ENCODE results near the gene SLC22A23. TPM values are rescaled to one million over a fixed set of nuclear protein-coding genes. Genes with fewer than 3 reads are reported as not detected.

Gene SLC22A23
- total RNA-seq, 6 donors from 2014 or later, result 18.2 to 73.1 (median 28.3) TPM

GRCh38 chr6:3317741-3318211, 139.1 kb downstream of the SLC22A23 start:
- H3K4me3 ChIP-seq, result no peak overlapping the region
- no peak for DNase-seq
- TF ChIP-seq EP300 (IDR thresholded peaks at IDR 0.05) (peak in 2 of 4 donors; percentile 21 to 57), CTCF (IDR thresholded peaks at IDR 0.05) (no peak), POLR2AphosphoS5 (IDR thresholded peaks at IDR 0.05) (peak; percentile 81 to 84), POLR2A (IDR thresholded peaks at IDR 0.05) (no peak)
- 73 to 74% methylated on average over 11 of the region's 11 CpGs for WGBS, 2 donors
- peak; percentile 39 to 64 for ATAC-seq (ENCODE audit: low FRiP score in 2 of 2)
- no peak overlapping the region for H3K27ac ChIP-seq
- peaks cover 0 to 6% (median 1%) of the 10 kb centered on the region in 4 donors for H3K4me1 ChIP-seq
- H3K9me3 ChIP-seq, result no peaks in the 10 kb centered on the region
- H3K27me3 ChIP-seq, result no peaks in the 10 kb centered on the region
- H3K36me3 ChIP-seq, result no peaks in the 10 kb centered on the region

- peaks cover 0 to 11% (median 1%) of the 10 kb centered on the region in 4 donors for H3K4me1 ChIP-seq
- H3K4me3 ChIP-seq, result no peak overlapping the region
- H3K9me3 ChIP-seq, result no peaks in the 10 kb centered on the region
- ATAC-seq (ENCODE audit: low FRiP score in 2 of 2) (no peak), DNase-seq (no peak)
- WGBS, 2 donors, result 85 to 86% methylated on average over 8 of the region's 8 CpGs
- no peaks in the 10 kb centered on the region for H3K36me3 ChIP-seq
- H3K27me3 ChIP-seq, result no peaks in the 10 kb centered on the region
- H3K27ac ChIP-seq, result no peak overlapping the region
- TF ChIP-seq POLR2A (IDR thresholded peaks at IDR 0.05) (no peak), EP300 (IDR thresholded peaks at IDR 0.05) (no peak), POLR2AphosphoS5 (IDR thresholded peaks at IDR 0.05) (no peak), CTCF (IDR thresholded peaks at IDR 0.05) (no peak)
These were observed 140.0 kb downstream of the SLC22A23 start for GRCh38 chr6:3316818-3317217.

- ATAC-seq (ENCODE audit: low FRiP score in 2 of 2), result no peak
- DNase-seq, result no peak
- H3K36me3 ChIP-seq, result no peaks in the 10 kb centered on the region
- H3K9me3 ChIP-seq, result no peaks in the 10 kb centered on the region
- no peak overlapping the region for H3K27ac ChIP-seq
- no peak for TF ChIP-seq CTCF (IDR thresholded peaks at IDR 0.05)
- no peak for TF ChIP-seq POLR2A (IDR thresholded peaks at IDR 0.05)
- no peak for TF ChIP-seq EP300 (IDR thresholded peaks at IDR 0.05)
- TF ChIP-seq POLR2AphosphoS5 (IDR thresholded peaks at IDR 0.05), result no peak
- 90 to 91% methylated on average over 9 of the region's 9 CpGs for WGBS, 2 donors
- no peaks in the 10 kb centered on the region for H3K27me3 ChIP-seq
- H3K4me3 ChIP-seq, result no peak overlapping the region
- peaks cover 0 to 11% (median 1%) of the 10 kb centered on the region in 4 donors for H3K4me1 ChIP-seq
These were observed 140.5 kb downstream of the SLC22A23 start for GRCh38 chr6:3316331-3316730.

- Histone ChIP-seq H3K27me3 (no peaks in the 10 kb centered on the region), H3K27ac (no peak overlapping the region), H3K36me3 (no peaks in the 10 kb centered on the region), H3K4me3 (no peak overlapping the region), H3K4me1 (peaks cover 0 to 11% (median 1%) of the 10 kb centered on the region in 4 donors), H3K9me3 (no peaks in the 10 kb centered on the region)
- no peak for TF ChIP-seq POLR2A (IDR thresholded peaks at IDR 0.05)
- no peak for TF ChIP-seq EP300 (IDR thresholded peaks at IDR 0.05)
- TF ChIP-seq CTCF (IDR thresholded peaks at IDR 0.05), result no peak
- no peak for TF ChIP-seq POLR2AphosphoS5 (IDR thresholded peaks at IDR 0.05)
- 95 to 96% methylated on average over 8 of the region's 8 CpGs for WGBS, 2 donors
- no peak for DNase-seq
- no peak for ATAC-seq (ENCODE audit: low FRiP score in 2 of 2)
These were observed 141.0 kb downstream of the SLC22A23 start for GRCh38 chr6:3315841-3316240.
